Cerebellar nuclear complex (tissue), 1 donor: ENCODE data around the gene SF3B5.
"Not testable (repeated sequence)": the region's sequence is repeated elsewhere in the genome, so short reads cannot be mapped to it uniquely, and the experiment has no call there.

Experiments used
- DNase-seq, 2 experiments: peaks; one replicate each; lab custom pipeline; 2025; lab: John Stamatoyannopoulos, UW

Gene SF3B5

DNA sequence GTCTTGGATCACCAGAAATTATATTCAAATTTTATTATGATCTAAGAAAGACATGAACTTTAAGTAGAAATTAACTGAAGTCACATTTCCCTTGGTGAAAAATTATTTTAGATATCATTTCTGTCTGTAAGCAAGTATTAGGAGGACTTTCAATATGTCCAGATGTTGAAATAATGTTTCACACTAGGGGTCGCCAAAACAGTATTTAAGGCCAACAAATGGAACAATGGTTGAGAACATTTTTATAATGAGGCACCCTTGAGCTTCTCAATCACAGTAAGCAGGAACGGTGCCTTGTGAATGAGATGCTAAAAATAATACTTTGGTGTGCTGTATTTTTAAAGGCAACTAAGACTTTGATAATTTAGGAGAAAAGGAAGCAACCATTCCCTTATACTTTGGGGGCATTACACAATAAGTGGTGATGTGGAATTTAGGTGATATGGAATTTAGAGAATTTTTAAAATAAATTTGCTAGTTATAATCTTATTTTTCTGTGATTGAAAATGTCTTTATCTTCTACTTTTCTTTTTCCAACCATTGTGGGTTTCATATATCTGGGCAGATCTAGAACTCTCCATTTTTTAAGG is 9.6 kb upstream of the SF3B5 start:
- DNase-seq: no peak

DNA sequence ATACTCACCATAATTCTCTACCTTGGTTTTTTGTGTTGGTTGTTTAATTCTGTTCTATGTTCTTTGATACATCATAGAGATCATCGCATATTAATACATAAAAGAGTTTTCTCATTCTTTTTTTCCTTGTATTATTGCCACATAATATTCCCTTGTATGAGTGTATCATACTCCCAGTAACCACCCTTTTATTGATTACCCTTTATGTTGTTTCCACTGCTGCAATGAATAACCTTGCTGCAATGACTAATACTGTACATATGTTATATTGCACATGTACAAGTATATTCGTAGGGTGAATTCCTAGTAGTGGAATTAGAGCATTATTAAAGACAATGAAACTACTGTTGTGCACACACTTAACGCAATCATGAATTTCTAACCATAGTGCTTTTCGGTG is 9.1 kb upstream of the SF3B5 start:
- DNase-seq: no peak

DNA sequence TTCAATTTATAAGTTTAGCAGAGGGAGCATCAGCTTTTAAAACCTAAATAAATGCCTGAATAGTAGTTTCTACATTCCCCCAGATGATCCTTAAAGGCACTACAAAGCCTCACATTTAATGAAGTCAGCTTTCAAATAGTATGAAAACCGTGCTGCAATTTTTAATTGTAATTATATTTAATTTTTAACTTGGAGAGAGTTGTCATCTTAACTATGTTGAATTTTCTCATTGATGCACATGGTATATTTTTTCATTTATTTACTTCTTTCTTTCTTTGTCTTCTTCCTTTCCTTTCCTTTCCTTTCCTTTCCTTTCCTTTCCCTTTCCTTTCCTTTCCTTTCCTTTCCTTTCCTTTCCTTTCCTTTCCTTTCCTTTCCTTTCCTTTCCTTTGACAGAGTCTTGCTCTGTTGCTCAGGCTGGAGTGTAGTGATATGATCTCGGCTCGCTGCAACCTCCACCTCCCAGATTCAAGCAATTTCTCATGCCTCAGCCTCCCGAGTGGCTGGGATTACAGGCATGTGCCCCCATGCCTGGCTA is 7.7 kb upstream of the SF3B5 start:
- DNase-seq: no peak

DNA sequence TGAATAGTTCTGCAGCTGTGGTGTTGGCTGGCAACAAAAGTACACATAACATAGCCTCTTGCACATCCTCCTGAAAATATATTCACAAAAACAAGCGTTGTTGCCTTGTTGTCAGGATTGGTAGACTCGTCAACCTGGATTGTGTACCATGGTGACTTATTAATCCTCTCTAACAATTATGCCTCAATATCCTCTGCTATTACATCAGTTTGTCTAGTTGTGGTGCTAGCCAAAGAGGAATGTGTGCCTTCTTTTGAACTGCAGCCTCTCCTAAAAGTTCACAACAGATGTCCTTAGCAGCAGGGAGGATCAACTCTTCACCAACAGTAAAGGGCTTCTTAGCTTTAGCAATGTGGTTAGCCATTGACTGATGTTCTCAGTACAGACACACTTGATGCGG is 3.6 kb upstream of the SF3B5 start:
- no peak for DNase-seq

DNA sequence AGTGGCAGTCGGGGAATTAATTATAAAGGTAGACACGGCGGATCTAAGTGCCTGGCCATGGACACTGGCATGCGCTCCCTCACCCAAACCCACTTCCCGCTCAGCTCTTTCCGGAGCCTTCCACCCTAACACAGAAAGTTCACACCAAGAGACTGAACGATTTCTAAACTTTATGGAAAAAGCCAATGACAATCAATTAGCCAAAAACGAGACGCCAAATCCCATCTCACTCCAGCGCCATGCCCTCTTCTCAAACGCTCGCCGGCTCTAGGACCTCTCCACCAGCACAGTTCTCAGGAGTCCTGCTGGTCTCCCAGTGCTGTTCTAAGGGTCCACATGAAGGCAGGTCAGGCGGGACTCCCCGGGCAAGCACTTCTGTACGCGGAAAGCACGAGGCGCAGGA is 641 bp downstream of the SF3B5 start:
- no peak for DNase-seq

DNA sequence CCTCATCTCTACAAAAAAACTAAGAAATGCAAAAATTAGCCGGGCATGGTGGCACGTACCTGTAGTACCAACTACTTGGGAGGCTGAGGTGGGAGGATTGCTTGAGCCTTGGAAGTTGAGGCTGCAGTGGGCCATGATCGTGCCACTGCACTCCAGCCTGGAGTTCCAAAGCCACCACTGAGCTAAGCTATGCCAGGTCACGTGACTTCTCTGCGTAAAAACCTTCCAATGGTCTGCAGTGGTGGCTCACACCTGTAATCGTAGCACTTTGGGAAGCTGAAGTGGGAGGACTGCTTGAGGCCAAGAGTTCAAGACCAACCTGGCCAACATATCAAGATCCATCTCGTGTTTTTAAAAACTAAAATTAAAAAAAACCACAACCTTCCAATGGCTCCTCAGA is 1.7 kb downstream of the SF3B5 start:
- no peak for DNase-seq

DNA sequence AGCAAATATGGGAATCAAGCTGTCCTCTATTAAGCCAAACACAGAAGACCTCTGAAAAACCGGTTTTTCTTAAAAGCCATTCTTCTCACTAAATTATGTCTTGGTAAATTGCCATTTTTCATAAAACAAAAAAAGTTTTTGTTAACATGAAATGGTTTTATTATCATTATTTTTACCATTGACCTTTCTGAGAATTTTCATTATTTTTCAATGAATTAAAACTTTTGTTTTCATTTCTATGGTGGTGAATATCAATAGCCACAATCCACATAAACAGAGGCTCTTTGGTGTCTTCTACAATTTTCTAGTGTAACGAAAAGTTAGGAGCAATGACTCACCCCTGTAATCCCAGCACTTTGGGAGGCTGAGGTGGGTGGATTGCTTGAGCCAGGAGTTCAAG is 2.1 kb downstream of the SF3B5 start:
- DNase-seq: no peak

DNA sequence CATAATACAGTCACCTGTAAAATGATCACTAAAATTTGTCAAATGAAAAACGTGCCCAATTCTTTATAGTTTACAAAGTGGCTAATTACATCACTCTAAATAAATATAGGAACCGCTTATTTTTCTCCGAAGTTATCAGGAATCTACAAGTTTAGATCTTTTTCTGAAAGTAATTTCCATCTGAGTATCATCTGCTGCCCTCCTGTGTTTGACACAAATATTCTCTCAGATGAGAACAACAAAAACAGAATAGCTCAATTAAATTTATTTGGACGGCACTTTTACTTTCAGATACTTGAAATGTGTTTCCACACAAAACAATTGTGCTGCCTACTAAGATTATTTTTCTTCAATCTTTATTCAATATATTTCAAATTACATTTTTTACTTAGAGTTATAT is 5.0 kb downstream of the SF3B5 start:
- no peak for DNase-seq

DNA sequence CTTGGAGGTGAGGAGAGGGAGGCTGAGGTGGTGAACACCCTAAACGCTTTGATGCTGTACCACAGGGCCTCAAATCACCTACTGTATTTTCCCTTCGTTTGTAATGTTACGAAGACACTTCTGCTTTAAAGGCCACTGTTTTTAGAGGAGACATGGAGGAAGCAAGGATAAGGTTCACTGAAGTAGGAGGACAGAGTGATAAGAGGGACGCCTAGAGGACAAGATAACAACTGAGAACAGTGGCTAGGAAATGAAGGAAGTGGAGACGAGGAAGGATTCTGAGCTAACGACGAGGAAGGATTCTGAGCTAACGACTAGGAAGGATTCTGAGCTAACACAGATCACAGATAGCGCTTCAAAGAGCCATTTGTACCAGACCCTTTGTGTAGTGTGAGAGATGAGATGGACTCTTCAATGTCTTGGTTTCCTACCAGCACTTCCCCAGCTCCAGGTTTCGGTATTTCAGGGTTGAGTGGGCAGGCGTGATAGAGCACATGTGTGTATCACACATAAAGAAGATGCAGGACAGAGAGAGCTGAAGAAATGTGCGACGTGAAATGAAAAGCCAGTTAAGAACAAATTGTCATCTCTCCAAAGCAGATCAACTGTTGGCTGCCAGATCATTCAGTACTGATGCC is 7.5 kb downstream of the SF3B5 start:
- no peak for DNase-seq

DNA sequence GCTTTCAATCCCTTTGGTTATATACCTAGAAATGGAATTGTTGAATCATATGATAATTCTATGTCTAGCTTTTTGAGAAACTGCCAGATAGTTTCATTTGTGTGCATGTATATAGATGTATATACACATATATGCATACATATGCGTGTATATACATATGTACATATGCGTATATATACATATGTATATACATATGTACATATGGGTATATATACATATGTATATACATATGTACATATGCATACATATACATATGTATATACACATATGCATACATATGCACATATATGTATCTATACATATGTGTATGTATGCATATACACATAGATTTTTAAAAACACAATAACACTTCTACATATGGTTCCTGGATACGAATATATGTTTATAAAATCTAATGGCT is 8.4 kb downstream of the SF3B5 start:
- no peak for DNase-seq

DNA sequence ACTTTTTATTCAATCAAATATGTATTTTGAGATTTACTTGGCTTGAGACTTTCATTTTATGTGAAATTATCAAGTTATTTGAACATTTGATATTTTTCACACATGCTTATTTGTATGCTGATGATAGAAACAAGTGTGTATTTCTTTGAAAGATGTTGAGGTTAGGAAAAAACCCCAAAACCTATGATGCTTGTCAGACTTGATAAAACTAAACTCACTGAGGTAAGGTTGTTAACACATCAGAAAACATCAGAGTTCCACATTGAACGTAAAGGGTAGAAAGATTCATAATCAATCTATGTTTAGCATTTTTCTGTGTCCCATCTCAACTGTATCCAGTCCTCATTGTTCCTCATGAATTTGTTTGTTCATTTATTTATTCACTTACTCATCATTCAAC is 12.2 kb downstream of the SF3B5 start:
- DNase-seq: no peak

DNA sequence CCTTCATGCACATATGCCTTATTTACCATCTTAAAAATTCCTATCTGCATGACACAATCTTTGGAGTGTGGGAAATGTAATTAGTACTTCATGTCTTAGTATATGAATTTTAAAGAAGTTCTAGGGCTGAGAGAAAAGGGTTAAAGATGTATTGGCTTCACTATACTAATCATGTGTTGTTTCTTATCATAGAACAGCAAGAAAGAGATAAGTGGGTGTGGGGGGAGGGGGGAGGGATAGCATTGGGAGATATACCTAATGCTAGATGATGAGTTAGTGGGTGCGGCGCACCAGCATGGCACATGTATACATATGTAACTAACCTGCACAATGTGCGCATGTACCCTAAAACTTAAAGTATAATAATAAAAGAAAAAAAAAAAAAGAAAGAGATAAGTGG is 13.0 kb downstream of the SF3B5 start:
- DNase-seq: not testable (repeated sequence)

DNA sequence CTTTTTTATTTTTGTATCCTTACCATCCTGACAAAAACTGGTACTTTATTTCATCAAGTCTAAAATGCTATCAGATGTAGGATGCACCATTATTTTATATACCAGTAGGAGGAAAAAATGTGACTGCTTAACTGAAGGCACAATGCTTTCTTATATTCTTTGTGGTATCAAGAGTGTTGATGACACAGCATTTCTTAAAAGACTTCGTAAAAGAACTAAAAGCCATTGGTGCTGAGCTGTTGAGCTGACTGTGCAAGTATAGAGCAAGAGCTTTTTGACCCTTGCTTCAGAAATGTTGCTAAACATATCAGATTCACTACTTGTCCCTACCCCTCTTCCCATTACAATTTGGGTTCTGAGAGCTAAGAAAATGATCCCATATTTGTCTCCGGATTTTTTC is 17.5 kb downstream of the SF3B5 start:
- no peak for DNase-seq

DNA sequence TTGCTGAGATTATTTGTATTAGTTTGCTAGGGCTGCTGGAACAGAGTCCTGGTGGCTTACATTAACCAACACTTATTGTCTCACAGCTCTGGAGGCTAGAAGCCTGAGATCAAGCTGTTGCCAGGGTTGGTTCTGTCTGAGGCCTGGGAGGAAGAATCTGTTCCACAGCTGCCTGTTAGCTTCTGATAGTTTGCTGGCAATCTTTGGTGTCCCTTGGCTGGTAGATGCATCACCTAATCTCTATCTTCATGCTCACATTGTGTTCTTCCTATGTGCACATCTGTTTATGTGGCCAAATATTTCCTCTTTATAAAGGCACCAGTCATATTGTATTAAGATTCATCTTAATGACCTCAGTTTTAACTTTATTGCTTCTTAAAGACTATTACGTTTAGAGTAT is 19.5 kb downstream of the SF3B5 start:
- no peak for DNase-seq

DNA sequence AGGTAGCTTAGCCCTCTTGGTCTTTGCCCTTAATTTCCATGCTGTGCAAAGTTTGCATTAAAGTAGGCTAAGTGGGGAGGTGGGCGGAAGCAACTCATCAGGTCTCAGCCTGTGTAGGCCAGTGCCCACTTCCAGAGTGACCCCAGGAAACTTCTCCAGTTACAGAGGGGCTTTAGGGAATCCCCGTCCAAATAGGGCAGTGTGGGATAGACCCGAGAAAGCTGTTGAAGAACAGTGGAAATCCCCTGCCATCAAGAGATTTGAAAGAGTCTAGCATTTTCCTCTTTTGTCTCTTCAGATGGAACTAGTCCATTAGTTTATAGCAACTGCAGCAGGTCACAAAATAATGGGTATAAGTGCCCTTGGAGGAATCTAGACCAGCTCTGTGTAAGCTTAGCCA is 20.2 kb downstream of the SF3B5 start:
- DNase-seq: no peak

DNA sequence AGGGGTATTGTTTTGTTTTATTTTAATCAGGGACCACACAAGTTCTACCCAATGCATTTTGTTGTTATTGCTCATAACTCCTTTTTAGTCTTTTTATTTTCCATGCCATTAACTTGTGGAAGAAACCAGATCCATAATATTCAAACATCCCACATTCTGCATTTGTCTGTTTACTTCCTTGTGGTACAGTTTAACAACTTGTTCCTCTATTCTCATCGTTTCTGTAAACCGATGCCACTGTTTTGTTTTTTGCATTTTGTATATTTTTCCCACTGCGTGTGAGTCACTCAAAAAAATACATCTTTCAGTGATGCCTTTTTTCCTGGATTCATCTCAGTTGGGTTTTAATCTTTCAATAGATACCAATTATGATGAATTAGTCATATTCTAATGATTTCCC is 22.3 kb downstream of the SF3B5 start:
- no peak for DNase-seq

DNA sequence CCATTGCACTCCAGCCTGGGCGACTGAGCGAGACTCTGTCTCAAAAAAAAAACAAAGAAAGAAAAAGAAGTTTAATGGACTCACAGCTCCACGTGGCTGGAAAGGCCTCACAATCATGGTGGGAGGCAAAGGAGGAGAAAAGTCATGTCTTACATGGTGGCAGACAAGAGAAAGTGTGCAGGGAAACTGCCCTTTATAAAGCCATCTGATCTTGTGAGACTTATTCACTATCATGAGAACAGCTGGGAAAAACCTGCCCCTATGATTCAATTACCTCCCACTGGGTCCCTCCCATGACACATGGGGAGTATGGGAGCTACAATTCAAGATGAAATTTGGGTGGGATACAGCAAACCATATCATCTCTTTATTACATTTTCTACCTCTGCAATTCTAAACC is 25.9 kb downstream of the SF3B5 start:
- no peak for DNase-seq

DNA sequence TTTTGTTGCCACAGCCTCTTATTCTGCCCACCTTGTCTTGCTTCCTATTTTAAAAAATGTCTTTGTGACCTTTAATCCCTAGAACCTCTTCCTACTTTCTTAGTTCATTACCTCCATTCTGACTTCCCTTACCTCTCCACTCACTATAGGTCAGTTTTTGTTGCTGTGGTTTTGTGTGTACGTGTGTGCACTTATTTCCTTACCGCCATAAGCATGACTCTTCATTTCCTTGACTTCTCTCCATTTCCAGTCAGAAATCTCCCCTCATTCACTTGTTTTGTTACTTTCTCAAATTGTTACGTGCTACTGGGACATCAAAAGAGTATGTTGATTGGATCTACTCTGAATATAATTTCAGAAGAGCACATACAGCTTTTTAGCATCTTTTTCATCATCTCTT is 26.6 kb downstream of the SF3B5 start:
- no peak for DNase-seq

DNA sequence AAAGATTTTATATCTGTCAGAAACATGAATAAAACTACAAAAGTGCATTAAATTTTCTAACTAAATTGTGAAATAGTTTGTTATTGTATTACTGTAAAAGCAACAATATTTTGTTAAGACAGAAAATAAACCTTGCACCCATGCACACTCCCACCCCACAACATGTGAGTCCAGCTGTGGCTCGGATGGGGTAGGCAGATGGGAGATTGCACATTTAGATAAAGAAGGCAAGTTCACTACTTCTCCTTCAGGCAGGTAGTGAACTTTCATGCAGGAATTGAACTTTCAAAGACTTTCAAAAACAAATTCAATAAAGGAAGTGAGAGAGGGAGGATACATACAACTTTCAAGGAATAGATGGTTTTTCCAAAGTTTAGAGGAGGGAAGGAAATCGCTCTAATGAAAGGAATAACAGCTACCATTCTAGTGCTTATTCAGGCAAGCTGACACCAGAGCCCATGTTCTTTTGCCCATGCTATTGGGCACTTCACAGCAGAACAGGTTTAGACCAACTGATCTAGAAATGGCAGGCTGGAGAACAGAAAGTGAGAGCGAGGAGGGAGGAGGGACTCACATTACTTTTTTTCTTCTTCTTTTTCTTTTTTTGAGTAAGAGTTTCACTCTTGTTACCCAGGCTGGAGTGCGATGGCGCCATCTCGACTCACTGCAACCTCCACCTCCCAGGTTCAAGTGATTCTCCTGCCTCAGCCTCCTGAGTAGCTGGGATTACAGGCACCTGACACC is 28.5 kb downstream of the SF3B5 start:
- no peak for DNase-seq

DNA sequence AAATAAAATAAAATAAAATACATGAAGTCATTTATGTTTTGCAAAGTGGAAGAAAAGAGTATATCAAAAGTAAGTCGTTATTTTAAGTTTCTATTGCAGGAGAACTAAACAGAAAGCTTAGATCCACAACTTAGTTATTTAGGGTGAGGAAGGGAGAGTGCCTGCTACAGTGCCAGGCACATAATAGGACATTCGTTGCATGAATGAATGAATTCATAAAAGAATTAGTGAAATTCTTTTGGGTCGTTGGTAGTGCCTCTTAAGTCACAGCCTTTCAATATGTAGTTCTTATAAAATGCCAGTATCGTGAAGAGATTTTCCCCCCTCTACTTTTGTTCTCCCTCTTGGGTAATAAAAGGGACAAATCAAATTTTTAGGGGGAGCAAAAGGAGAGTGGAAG is 29.1 kb downstream of the SF3B5 start:
- DNase-seq: no peak

DNA sequence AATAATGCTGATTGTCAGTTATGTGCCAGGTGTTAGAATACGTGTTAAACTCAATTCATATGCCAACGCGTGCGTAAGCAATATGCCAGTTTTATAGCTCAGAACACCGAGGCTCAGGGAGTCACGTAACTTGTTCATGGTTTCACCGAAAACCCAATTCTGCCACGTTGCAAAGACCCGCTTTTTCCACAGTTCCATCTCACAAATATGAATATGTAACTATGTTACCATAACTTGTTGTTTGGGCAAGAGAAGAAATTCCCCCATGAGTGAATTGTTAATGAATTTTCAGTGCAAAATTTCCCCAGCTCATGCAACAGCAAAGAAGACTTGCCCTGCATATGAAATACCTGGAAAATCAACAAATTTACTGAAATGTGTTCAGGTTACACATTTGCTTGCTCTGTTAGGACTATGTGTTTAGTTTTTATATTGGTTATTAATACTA is 30.1 kb downstream of the SF3B5 start:
- no peak for DNase-seq

DNA sequence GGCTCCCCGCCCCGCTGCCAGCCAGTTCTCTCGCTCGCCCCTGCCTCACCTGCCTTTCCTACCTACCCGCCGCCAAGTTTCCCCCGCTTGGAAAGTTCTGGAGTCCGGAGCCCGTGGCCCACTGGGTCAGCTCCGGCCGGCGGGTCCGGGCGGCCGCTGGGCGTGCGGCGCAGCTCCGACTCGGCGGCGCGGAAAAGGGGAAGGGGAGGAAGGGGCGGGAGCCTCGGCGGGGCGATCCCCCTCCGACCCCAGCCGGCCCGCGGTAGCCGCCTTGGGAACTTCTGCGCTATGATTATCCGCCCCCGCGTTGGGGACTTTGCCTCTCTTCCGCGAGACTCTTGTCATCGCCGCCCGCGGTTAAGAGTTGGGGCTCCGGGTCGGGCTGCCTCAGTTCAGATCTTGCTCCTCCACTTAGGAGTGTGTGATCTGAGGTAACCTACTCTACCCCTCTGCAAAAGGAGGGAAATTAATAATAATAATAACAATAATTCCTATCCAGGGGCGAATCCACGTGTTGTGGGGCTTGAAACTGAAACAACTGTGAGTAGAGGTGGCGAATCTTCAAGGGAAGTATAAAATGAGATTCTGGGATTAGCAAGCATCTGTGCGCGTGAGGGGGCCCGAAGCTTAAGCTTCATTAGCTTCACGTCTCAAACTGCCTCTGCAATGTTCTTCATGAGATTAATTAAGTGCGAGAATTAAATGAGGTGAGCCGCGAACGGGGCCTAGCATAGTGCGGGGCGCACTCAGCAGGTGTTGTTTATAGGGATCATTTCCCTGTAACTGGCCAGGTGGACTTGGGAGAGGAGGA is 30.8 kb downstream of the SF3B5 start:
- no peak for DNase-seq
